ENCODE data around the gene MC2R.

MC2R gene

DNA sequence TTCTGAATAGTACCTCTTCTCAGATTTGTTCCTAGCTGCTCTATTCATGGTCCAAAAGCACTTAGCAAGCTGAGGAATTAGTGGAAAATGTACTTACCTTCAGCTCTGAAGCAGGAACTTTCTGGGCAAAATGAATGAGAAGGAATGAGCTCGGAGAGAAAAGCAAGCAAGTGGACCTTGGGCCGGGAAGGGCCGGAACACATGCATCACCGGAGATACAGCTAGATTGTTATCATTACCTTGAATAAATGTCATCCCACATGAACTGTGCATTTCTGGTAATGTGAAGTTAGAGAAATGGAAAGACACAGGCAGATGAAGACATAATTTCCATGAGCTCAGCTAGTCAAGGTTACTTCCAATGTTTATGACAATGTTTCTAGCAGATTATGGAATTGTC lies at the start of gene MC2R:
TSS of gene MC2R (minus strand) at position 146 of the 400 bp plus-strand sequence. CDS start 30,018 bp downstream, outside the sequence.
- DNase-seq: no peak

DNA sequence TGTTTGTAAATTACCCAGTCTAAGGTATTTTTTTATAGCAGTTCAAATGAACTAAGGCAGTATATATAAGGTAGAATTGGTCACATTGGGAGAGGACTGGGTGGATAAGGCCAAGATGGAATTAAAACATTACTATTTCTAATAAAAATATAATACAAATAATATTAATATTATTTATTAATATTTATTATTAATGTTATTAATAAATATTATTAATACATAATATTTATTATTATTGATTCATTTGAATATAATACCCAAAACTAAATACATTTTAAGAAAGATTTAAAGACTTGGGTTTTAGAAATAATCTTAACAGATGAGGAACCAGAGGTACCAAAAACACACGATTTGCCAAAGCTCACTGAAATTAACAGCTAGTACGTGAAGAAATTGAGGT lies 30.5 kb upstream of the MC2R start:
- no peak for DNase-seq

DNA sequence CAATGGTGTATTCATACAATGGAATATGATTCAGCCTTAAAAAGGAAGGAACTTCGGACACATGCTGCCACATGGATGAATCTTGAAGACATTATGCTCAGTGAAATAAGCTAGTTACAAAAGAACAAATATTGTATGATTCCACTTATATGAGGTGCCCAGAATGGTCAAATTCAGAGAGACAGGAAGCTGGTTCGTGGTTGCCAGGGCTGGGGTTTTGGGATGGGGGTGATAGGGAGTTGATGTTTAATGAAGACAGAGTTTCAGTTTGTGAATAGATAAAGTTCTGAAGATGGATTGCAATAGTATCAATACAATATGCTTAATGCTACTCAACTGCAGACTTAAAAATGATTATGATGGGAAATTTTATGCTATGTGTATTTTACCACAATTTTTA lies 28.0 kb upstream of the MC2R start:
- no peak for DNase-seq

DNA sequence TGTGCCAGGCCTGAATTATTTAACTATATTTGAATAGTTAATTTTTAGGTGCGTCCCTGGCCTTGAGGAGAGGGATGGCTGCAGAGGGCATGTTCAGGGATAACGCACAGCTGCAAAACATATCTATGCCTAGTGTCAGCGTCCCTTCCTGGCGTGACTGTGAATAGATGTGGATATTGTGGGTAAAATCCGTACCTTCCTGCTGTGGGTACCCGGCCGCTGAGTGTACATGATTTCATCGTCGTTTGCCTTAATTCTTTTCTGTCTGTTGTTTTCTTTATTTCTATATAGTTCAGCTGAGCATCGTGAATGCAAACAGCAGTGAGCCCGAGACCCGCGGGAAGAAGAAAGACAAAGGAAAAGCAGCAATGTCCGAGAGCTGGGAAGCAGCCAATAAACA lies 25.0 kb upstream of the MC2R start:
- no peak for DNase-seq

GRCh38 chr18:13934676-13935075 lies 19.3 kb upstream of the MC2R start:
- DNase-seq: no peak

DNA sequence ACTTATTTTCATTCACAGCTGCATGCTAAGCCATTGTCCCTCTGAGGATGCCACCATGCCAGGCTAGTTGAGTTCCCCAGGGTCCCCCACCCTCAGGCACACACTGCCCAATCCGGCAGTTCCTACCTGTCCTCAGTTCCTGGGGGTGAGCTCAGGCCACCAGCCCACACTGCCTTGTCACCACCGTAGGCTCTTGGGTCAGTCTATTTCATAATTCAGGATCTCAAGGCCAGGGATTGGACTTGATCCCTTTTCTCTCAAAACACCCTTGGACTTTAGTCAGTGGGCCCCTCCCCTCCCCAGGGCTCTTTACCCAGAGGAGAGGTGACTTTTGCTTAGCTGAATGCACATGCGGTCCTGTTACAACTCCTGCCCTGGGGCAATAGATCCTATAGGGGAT lies 18.7 kb upstream of the MC2R start:
- no peak for DNase-seq

DNA sequence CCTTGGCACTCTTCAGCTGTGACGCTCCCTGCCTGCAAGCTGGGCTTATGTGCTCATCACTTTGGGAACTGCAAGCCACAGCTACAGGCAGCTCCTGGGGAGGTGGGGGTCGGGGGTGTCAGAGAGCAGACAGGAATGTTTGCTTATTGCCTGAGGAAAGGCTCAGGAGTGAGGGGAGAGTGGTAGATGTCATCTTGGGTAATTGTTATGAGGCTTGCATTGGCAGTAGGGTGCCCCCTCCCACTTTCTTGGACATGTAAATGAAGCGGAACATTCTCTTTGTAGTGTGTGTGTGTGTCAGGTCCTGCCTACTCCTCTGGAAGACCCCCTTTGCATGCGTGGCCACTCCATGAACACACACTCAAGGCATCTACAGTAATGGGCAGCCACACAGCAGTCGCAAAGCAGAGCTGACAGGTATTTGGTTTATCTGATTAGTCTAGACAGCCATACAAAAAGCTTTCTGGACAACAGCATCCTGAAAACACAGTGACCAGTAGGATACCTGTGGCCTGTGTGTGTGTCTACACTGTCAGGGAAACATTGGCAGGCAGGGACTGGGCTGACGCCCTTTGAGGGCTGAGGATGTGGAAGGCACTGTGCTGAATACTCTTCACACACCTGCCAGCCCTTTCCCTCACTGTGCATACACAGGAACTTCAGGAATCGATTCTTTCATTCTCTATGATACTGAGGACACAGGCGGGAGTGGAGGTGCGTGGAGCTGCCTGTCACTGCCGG lies 17.1 kb upstream of the MC2R start:
- DNase-seq: no peak

DNA sequence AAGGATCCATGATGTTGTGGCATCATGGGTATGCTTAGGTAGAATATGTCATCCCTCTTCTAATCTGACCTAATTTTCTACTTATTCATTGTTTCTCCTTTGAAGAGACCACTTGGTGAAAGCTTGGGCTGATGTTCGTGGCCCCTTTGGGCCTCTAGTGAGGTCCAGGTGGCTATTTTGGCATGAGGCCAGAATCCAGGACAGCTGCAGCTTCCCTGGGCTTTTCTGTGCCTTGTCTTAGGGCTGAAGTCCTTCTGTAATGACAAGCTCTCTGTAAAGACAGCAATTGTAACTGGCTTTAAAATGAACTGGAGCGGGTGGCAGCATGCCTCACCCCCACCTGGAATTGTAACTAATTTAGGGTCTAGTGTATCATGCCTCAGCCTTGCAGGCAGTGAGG lies 15.6 kb upstream of the MC2R start:
- DNase-seq: no peak

- no peak for DNase-seq
Measured at GRCh38 chr18:13923221-13923620, 7.9 kb upstream of the MC2R start.

- no peak for DNase-seq
Measured at GRCh38 chr18:13918898-13919297, 3.6 kb upstream of the MC2R start.

DNA sequence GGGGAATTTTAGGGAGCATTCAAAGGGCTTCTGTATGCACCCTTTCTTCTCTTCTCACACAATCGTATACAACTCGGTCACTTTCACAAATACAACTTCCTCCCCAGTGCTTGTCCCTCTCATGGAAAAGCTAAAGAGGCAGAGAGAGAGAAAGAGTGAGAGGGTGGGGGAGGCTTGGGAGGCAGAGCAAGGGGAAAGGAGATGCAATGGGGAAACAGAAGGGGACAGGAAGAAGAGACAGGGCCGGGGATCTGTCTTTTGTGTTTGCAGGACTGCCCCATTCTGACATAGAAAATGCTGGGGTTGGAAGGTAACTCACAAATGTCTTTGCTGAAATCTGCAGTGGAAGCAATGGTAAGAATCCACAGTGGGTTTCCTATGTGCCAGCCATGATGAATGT lies 2.1 kb upstream of the MC2R start:
- DNase-seq: no peak

DNA sequence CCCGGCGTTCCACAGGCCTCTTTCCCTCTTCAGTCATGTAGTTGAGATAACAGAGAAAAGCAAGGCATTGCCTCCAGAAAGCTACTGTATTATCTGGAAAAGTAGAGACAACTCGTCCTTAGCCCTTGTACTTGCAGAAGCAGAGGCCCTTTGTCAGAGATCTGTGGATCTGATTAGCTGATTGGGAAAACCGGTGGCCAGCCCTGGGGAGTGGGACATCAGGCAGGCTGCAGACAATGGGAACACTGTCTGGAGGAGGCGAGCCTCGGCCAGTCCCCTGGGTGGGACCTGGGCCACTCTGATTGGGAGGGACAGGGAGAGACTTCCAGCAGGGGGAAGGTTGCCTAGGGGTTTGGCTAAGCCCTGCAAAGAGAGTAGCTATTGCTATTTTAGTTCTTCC lies 1.2 kb upstream of the MC2R start:
- DNase-seq: no peak

- no peak for DNase-seq
Measured at GRCh38 chr18:13915995-13916431, 677 bp upstream of the MC2R start.

GRCh38 chr18:13914756-13915155 lies 580 bp downstream of the MC2R start:
- DNase-seq: no peak

DNA sequence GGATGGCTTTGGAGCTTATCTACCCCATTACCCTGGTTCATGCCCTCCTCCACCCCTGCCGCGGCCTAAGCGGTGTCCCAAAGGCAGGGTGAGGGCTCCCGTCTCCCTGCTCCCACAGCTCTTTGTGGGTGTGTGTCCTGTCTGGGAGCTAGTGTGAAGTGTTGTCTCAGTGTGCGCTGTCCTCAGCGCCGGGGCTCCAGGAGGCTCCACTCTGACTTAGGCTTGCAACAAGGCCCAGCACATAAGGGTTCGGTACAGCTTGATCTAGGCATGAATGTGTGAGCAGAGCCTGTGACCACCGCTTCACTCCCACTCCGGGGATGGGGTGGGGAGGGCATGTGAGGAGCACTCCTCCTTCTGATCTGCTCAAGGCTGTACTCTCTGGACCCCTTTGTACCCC lies 1.2 kb downstream of the MC2R start:
- no peak for DNase-seq

GRCh38 chr18:13913205-13913604 lies 2.1 kb downstream of the MC2R start:
- no peak for DNase-seq

DNA sequence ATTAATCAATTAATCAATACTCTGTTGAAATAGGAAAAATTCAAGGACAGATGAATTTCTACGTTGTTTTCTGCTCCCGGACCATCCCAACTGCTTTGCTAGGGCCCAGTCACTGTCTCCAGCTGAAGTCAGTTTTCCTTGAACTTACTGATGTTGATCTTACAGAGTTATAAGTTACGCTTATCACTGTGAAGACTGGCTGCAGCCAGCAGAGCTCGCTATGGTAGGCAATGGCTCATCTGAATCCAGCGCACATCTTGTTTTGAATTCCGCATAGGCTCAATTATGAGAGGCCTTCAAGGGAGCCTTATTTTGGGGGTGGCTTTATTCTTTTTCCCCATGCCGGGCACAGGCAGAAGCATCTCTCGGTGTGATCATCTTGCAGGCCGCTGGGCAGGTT lies 2.7 kb downstream of the MC2R start:
- no peak for DNase-seq

DNA sequence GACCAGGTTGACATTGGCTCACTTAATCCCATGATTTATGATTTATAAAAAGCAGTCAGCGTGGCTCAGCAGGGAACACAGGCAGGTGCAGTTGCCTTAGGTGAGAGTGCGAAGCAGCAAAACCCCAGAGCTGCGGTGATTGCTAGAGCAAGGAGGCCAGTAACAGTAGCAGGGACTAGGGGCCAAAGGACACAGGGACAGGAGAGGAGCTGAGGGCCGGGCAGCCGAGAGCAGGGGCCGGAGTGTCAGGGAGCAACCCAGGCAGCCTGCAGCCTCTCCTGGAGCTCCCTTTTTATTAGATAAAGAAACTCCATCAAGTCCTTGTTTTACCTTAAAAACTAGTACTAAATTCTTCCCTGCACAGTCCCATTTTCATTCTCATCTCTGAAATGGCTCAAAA lies 4.3 kb downstream of the MC2R start:
- no peak for DNase-seq

- no peak for DNase-seq
Measured at GRCh38 chr18:13910501-13910900, 4.8 kb downstream of the MC2R start.

DNA sequence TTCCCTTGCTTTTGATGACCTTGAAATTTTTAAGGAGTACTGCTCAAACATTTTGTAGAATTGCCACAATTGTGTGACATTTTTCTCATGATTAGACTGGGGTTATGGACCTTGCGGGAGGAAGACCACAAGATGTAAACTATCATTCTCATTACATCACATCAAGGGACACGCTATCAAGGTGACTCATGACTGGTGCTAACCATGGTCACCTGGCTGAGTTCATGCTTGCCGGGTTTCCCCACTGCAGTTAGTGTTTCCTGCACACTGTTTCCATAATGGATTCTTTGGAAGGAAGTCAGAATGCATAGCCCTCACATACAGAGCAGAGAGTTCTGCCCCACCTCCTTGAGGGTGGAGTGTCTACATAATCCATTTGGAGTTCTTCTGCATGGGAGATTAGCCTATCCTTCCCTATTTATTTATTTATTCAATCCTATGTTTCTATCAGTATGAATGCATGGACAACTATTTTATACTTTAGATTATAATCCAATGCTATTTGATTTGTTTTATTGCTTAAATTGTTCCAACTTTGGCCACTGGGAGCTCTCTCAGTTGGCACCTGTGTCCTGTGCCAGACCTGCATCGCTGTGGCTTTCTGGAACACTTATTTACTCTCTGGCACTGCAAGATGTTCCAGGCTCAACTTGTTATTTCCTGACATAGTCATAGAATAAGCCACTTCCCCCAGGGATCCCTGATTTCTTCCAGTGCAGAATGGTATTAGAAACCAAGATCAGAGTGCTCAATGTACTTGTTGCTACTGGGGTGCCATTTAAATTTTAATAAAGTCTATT lies 6.0 kb downstream of the MC2R start:
- no peak for DNase-seq

DNA sequence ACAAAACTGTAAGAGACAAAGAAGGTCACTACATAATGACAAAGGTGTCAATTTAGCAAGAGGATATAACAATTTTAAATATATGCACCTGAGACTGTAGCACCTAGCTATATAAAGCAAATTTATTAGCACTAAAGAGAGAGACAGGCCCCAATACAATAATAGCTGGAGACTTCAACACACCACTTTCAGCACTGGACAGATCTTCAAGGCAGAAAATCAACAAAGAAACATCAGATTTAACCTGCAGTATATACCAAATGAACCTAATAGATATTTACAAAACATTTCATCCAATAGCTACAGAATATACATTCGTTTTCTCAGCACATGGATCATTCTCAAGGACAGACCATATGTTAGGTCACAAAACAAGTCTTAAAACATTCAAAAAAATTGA lies 14.7 kb downstream of the MC2R start:
- no peak for DNase-seq

DNA sequence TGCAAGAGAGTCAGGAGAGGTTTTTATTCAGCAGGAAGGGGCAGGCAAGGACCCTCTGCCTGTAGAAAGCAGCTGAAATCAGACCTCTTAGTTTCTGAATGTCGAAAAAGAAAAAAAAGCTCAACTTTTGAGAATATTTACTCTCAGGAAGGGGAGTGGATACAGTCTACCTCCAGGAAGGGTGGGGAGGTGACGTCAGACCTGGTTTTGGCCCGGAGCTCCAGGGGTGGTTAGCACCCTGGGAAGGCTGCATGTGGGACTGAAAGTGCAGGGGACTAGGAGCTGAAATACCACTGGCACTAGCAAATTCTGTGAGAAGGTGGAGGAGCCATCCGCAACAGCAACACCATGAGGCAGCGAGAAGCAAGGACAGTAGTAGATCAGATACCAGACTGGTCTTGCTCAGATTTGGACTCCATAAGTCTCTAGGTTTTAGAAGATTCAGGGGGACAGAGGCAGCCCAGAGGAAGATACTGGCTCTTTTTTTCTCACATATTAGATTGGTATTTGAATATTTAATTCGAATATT lies 19.8 kb downstream of the MC2R start:
- DNase-seq: no peak

DNA sequence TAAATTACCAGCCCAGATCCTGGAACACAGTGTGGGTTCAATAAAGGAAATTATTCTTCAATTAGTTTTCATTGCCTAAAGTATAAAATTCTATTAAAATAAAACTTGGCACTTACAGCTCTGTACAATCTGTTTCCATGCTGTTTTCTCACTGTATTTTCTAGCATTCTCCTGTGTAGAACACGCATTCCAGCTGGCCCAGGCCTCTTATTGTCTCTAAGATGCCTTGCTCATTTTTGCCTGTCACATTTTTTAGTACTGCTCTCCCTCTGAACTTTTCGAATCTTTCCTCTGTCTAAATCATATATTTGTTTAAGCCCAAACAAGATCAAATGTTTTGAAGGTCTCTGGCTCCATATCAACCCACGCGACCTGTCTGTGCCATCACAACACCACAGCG lies 20.8 kb downstream of the MC2R start:
- no peak for DNase-seq

- DNase-seq: no peak
Measured at GRCh38 chr18:13893418-13893760, 21.9 kb downstream of the MC2R start.
